HG02610 (cell line): ENCODE data around the gene PSRC1.
A peak's percentile ranks its signal among the peaks of the same experiment; 100 is the strongest.

Experiments
- ATAC-seq: cut with Tn5 transposase; IDR thresholded peaks from one replicate; pipeline ENCODE4 v1.9.1; 2021; ENCODE audit warnings: mild to moderate bottlenecking, moderate library complexity; ENCODE audit not compliant: unreplicated experiment

PSRC1 gene

DNA sequence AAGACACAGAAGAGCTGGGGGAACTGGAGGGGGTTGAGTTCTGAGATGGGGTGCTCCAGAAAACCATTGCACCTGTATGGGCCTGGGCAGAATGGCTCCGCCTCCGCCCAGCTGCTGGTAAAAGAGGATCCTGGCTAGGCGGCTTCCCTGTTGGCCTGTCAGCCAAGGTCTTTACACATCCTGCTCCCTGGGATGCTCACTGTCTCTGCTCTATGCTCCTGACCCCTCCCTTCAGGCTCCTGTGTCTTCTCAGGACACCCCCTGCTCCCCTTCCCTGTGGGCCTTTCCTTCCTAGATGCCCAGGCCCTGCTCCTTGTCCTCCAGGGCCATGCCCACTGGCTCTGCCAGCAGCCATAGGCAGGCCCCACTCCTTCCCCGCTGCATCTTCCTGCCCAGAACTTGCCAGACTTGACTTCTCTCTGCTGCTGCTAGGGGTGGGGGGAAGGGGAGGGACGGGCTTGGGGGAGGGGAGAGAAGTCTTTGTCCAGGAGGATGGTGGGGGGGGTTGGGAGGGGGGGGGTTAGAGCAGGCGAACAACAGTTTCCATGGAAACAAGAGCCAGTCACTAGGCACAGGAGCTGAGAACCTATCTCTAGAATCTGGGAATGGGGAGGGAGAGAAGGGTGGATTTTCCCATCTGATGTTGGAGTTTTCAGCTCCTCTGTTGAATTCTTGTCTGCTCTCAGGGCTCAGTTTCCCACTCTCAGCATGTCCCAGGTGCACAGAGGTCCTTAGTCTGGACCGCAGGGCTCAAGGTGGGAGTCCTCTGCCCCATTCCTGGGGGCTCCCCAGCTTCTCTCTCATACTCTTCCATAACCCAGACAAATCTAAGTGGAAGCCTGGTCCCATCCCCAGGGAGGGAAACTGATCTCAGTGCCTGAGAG is 23.0 kb downstream of the PSRC1 start:
- ATAC-seq = no peak

DNA sequence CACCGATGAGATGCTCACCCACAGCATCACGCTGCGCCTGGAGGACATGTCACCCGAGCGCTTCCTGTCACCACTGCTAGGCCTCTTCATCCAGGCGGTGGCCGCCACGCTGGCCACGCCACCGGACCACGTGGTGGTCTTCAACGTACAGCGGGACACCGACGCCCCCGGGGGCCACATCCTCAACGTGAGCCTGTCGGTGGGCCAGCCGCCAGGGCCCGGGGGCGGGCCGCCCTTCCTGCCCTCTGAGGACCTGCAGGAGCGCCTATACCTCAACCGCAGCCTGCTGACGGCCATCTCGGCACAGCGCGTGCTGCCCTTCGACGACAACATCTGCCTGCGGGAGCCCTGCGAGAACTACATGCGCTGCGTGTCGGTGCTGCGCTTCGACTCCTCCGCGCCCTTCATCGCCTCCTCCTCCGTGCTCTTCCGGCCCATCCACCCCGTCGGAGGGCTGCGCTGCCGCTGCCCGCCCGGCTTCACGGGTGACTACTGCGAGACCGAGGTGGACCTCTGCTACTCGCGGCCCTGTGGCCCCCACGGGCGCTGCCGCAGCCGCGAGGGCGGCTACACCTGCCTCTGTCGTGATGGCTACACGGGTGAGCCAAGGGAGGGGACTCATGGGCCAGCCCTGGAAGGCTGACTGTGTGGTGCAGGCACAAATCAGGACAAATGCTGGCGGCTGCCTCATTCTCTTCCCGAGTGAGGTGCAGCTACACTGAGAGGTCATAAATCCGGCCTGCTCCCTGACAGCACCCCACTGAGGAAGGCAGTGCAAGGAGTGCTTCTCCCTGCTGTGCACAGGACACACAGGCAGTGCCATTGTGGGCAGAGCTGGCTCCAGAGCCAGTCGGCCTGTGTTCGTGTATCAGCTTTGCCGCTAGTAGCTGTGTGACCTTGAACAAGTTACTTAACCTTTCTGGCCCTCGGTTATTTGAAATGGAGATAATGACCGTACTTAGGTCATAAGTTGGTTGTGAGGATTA is 24.2 kb downstream of the PSRC1 start:
- no peak for ATAC-seq

DNA sequence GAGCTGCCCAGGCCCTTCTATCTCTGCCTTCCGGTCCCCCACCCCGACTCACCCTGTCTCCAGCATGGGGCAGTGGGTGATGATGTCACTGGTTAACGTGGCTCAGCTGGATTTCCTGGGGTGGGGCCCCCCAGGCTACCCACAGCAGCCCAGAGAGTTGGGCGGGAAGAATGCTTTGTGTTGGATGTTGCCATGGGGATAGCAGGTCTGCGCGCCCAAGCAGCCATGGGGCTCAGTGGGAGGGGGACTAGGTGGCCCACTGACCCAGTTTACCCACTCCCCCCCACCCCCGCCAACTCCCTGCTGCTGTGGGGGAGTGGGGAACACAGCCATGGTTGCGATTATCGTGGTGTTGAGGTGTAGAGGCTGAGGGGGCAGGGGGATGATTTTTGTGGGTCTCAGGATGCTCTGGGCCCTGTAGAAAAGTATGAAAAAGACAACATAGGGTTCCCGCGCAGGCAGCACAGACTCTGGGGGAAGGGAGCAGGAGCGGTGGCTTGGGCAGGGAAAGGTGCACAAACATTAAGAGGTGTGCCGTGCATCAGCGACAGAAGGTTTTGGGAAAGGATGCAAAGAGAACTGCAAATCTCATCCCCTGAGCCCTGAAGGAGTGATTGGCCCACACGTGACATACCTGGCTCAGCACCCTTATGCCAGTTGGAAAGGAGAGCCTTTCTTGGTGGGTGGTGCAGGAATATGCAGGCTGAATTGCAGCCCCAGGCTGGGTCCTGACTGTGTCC is 25.1 kb downstream of the PSRC1 start:
- no peak for ATAC-seq

DNA sequence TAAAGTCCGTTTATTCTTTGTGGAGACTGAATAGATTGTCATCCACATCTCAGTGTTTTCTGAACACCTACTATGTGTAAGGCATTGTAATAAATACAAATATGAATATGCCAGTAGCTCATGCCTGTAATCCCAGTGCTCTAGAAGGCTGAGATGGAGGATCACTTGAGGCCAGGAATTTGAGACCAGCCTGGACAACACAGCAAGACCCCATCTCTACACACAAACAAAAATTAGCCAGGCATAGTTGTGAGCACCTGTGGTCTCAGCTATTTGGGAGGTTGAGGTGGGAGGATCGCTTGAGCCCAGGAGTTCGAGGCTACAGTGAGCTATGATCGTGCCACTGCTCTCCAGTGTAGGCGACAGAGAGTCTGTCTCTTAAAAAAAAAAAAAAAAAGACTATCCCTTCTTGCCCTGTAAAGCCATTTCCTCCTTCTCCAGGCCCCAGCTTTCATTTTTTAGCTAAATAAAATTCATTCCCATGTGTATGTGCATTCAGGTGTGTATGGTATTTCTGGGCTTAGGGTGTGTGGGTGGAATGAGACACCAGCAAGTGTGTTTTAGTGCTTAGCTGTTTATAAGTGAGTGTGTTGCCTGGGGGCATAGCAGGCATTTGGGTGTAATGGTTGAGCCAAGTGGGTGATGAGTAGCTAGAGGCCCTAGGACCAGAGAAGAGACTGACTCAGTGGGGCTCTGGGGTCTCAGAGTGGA is 25.8 kb downstream of the PSRC1 start:
- ATAC-seq = no peak

DNA sequence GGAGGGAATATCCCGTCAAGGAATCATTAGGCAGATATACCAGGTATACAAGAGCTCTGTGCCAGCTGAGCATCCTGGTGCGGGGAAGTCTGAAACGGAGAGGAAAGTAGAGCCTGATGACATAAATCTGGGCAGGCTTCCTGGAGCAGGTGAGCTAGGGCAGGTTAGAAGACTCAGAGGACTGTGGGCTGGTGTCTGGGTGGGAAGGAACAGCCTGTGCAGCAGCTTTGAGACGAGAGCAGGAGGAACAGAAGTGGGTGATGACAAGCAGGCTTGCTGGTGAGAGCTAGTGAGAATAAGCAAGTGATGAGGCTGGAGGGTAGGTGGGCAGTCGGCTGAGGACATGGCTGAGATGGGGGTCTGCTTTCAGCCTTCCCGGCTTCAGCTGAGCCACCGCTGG is 26.9 kb downstream of the PSRC1 start:
- ATAC-seq = no peak

DNA sequence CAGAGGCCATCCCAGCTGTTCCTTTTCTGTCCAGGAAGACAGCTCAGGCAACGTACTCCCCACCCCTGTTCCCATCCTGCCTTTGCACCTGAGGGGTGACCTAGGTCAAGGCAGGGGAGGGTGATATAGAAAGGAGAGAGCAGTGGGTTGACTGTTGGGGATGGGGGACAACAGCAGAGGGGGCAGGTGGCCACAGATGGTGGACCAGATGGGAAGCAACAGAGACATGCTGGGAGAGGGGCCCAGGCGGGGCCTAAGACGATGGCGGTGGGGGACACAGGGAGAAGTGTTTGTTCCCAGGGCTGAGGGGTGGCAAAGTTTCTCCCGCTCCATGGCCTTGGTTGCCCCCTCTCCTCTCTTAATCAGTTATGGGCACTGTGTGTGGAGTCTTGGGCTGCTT is 27.3 kb downstream of the PSRC1 start:
- ATAC-seq = no peak

DNA sequence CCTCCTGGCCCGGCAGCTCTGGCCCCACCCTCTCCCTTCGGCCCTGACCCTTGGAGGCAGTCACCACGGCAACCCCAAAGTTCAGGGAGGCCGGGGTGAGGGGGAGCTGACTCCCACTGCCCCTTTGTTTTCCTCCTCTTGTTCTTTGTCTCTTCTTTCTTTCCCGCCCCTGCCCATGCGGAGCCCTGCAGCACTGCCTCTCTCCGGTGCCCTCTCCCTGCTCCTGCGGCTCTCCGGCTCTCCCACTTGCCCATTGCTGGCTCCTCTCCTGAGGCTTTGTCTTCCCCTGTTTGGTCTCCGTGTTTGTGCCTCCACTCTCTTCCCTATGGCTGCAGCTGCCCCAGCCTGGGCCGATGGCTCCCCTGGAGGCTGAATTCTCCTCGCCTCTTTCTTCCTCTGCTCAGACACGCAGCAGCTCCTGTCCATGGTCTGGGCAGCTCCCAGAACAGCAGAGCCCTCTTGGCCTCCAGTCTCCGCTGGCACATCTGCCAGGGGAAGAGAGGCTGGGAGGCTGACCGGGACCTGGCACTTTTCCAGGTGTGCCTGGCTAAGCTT is 27.8 kb downstream of the PSRC1 start:
- no peak for ATAC-seq

DNA sequence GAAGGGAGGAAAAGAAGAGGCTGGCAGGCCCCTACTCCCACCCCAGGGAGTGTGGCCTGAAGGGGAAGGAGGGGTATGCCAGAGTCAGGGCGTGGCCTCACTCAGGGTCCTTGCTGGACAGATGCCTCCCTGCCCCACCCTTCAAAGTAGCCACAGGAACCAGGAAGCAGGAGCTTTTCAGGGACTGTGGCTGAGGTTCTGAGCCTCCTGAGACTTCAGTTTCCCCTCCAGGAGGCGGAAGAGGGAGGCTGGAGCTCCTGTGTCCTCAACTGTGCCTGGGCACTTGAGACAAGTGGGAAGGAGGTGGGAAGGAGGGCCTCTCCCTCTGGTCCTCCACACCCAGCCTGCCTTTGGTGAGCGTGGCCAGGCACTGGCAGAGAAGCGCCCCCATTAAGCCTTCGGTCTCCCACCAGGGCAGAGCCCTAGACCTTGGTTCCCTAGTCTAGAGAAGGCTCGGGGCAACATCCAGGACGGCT is 28.3 kb downstream of the PSRC1 start:
- ATAC-seq = no peak

DNA sequence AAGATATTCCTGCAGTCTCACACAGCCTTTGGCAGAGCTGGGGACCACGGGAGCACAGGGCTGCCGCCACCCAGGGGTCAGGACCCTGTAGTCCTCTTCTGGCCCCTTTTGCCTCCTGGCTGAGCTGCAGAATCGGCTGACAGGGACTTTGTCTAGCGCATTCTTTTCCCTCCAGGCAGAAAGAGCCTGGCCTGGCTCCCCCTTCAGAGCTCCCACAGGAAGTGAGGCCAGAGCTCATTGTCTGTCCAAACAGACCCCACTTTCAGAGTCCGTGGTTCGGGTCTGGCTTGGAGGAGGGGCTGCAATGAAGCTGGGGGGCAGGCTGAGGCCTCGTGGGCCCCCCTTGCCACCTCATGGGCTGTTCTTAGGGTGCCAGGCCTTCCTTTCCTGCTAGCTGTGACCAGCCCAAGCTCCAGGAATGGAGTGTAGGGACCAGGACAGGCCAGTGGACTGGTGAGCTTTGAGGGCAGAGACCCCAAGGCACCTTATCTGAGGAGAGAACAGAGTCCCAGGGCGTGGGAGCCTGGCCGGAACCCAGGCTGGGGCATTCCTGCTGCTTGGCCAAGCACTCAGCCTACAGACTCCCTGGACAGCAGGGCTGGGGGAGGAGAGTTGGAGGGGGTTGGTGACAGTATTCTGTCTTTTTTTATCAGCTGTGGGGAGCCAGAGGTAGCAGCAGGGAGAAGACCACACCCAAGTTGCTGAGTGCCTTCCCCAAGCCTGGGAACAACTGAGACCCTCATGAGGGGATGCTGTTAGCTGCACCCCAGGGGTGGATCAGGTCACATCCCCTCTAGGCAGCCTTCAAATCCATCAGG is 28.9 kb downstream of the PSRC1 start:
- ATAC-seq = no peak

DNA sequence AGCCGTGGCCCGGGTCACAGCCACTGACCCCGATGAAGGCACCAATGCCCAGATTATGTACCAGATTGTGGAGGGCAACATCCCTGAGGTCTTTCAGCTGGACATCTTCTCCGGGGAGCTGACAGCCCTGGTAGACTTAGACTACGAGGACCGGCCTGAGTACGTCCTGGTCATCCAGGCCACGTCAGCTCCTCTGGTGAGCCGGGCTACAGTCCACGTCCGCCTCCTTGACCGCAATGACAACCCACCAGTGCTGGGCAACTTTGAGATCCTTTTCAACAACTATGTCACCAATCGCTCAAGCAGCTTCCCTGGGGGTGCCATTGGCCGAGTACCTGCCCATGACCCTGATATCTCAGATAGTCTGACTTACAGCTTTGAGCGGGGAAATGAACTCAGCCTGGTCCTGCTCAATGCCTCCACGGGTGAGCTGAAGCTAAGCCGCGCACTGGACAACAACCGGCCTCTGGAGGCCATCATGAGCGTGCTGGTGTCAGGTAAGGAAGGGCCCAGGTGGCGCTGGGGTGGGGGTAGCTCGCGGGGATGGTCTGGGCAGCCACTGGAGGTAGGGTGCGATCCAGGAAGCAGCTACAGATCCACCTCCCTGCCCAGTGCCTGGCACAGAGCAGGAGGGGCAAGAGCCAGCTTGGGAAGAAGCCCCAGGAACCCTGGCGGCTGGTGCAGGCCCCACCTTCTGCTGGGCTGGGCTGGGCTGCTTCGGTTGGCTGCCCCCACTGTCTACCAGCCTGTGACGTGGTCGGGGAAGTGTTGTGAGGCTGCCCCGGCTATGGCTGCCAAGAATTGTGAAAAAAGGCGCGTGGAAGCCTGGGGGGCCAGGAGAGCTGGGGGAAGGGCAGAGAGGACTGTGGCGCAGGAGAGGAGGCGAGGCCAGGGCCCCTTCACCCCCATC is 29.8 kb downstream of the PSRC1 start:
- ATAC-seq = no peak

DNA sequence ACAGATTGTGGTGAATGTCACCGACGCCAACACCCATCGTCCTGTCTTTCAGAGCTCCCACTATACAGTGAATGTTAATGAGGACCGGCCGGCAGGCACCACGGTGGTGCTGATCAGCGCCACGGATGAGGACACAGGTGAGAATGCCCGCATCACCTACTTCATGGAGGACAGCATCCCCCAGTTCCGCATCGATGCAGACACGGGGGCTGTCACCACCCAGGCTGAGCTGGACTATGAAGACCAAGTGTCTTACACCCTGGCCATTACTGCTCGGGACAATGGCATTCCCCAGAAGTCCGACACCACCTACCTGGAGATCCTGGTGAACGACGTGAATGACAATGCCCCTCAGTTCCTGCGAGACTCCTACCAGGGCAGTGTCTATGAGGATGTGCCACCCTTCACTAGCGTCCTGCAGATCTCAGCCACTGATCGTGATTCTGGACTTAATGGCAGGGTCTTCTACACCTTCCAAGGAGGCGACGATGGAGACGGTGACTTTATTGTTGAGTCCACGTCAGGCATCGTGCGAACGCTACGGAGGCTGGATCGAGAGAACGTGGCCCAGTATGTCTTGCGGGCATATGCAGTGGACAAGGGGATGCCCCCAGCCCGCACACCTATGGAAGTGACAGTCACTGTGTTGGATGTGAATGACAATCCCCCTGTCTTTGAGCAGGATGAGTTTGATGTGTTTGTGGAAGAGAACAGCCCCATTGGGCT is 30.6 kb downstream of the PSRC1 start:
- ATAC-seq = no peak

DNA sequence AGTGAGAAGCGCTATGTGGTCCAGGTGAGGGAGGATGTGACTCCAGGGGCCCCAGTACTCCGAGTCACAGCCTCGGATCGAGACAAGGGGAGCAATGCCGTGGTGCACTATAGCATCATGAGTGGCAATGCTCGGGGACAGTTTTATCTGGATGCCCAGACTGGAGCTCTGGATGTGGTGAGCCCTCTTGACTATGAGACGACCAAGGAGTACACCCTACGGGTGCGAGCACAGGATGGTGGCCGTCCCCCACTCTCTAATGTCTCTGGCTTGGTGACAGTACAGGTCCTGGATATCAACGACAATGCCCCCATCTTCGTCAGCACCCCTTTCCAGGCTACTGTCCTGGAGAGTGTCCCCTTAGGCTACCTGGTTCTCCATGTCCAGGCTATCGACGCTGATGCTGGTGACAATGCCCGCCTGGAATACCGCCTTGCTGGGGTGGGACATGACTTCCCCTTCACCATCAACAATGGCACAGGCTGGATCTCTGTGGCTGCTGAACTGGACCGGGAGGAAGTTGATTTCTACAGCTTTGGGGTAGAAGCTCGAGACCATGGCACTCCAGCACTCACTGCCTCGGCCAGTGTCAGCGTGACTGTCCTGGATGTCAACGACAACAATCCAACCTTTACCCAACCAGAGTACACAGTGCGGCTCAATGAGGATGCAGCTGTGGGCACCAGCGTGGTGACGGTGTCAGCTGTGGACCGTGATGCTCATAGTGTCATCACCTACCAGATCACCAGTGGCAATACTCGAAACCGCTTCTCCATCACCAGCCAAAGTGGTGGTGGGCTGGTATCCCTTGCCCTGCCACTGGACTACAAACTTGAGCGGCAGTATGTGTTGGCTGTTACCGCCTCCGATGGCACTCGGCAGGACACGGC is 31.4 kb downstream of the PSRC1 start:
- no peak for ATAC-seq

DNA sequence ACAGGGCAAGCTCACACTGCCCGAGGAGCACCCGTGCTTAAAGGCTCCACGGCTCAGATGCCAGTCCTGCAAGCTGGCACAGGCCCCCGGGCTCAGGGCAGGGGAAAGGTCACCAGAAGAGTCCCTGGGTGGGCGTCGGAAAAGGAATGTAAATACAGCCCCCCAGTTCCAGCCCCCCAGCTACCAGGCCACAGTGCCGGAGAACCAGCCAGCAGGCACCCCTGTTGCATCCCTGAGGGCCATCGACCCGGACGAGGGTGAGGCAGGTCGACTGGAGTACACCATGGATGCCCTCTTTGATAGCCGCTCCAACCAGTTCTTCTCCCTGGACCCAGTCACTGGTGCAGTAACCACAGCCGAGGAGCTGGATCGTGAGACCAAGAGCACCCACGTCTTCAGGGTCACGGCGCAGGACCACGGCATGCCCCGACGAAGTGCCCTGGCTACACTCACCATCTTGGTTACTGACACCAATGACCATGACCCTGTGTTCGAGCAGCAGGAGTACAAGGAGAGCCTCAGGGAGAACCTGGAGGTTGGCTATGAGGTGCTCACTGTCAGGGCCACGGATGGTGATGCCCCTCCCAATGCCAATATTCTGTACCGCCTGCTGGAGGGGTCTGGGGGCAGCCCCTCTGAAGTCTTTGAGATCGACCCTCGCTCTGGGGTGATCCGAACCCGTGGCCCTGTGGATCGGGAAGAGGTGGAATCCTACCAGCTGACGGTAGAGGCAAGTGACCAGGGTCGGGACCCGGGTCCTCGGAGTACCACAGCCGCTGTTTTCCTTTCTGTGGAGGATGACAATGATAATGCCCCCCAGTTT is 32.3 kb downstream of the PSRC1 start:
- ATAC-seq = no peak

DNA sequence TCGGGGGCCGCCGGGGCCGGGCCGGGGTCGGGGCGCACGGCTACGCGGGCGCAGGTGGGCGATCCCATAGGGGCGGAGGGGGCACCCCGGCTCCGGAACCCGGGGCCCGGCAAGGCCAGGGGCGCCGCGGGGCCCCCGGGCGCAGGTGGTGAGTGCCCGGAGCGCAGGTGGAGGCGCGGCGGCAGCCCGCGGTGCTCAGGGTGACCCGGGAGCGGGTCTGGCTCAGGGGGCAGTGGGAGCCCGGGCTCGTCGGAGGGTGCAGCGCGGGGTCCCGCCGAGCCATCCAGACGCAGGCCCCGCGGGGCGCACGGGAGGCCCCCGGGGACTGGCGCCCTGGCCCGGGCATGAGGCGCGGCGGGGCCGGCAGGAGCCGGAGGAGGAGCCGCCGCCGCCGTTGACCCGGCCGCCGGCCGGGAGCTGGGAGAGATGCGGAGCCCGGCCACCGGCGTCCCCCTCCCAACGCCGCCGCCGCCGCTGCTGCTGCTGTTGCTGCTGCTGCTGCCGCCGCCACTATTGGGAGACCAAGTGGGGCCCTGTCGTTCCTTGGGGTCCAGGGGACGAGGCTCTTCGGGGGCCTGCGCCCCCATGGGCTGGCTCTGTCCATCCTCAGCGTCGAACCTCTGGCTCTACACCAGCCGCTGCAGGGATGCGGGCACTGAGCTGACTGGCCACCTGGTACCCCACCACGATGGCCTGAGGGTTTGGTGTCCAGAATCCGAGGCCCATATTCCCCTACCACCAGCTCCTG is 33.1 kb downstream of the PSRC1 start:
- peak; percentile 21 for ATAC-seq
